Effector memory CD4-positive, alpha-beta T cell (primary cell): ENCODE measurements around the gene DLX1.
"Not testable (repeated sequence)": the region's sequence is repeated elsewhere in the genome, so short reads cannot be mapped to it uniquely, and the experiment has no call there.

ENCODE experiments used
- DNase-seq, 3 donors: peaks; one replicate each; pipeline ENCODE4 v3.0.0-alpha.2; 2020
- H3K27ac ChIP-seq: 2 replicates; pipeline ENCODE4 v1.7.0; 2013; ENCODE audit warnings: mild to moderate bottlenecking, low read length, moderate library complexity; ENCODE audit not compliant: insufficient read depth, poor library complexity, severe bottlenecking
- H3K27me3 ChIP-seq: replicated peaks from 2 replicates; pipeline ENCODE4 v1.7.0; 2013; ENCODE audit warnings: mild to moderate bottlenecking, low read length; ENCODE audit not compliant: insufficient read depth, control insufficient read depth, poor library complexity, severe bottlenecking
- H3K36me3 ChIP-seq: 2 replicates; pipeline ENCODE4 v1.7.0; 2013; ENCODE audit warnings: mild to moderate bottlenecking, low read length, moderate library complexity; ENCODE audit not compliant: control insufficient read depth, insufficient read depth
- H3K4me1 ChIP-seq: 2 replicates; pipeline ENCODE4 v1.7.0; 2013; ENCODE audit warnings: low read length, mild to moderate bottlenecking; ENCODE audit not compliant: control insufficient read depth, insufficient read depth, poor library complexity, severe bottlenecking
- H3K4me3 ChIP-seq: 2 replicates; pipeline ENCODE4 v1.7.0; 2013; ENCODE audit warnings: low read length, low read depth, mild to moderate bottlenecking; ENCODE audit not compliant: insufficient read depth, poor library complexity, severe bottlenecking
- H3K9me3 ChIP-seq: 2 replicates; pipeline ENCODE4 v1.7.0; 2013; ENCODE audit warnings: mild to moderate bottlenecking, low read length, moderate library complexity; ENCODE audit not compliant: control insufficient read depth

DLX1 gene

GRCh38 chr2:172105471-172106107, 20.3 kb downstream of the DLX1 start:
- H3K36me3 ChIP-seq: no peaks in the 10 kb centered on the region
- peaks cover 53% of the 10 kb centered on the region for H3K4me1 ChIP-seq
- H3K27ac ChIP-seq: no peak overlapping the region
- no peak overlapping the region for H3K4me3 ChIP-seq
- DNase-seq: no peak
- H3K27me3 ChIP-seq: peaks cover 77% of the 10 kb centered on the region
- H3K9me3 ChIP-seq: no peaks in the 10 kb centered on the region

- no peaks in the 10 kb centered on the region for H3K36me3 ChIP-seq
- no peak for DNase-seq
- H3K9me3 ChIP-seq: no peaks in the 10 kb centered on the region
- H3K27ac ChIP-seq: no peak overlapping the region
- H3K4me1 ChIP-seq: peaks cover 45% of the 10 kb centered on the region
- peaks cover 69% of the 10 kb centered on the region for H3K27me3 ChIP-seq
- H3K4me3 ChIP-seq: no peak overlapping the region
Observed at GRCh38 chr2:172106108-172106961, 21.0 kb downstream of the DLX1 start.

GRCh38 chr2:172107690-172108586, 22.6 kb downstream of the DLX1 start:
- Histone ChIP-seq H3K27me3 (peaks cover 54% of the 10 kb centered on the region), H3K4me1 (peaks cover 29% of the 10 kb centered on the region), H3K27ac (no peak overlapping the region), H3K4me3 (no peak overlapping the region), H3K9me3 (no peaks in the 10 kb centered on the region), H3K36me3 (no peaks in the 10 kb centered on the region)
- DNase-seq: no peak

GRCh38 chr2:172108587-172108930, 23.3 kb downstream of the DLX1 start:
- Histone ChIP-seq H3K9me3 (no peaks in the 10 kb centered on the region), H3K27ac (no peak overlapping the region), H3K4me1 (peaks cover 23% of the 10 kb centered on the region), H3K27me3 (peaks cover 48% of the 10 kb centered on the region), H3K4me3 (no peak overlapping the region), H3K36me3 (no peaks in the 10 kb centered on the region)
- no peak for DNase-seq

GRCh38 chr2:172109256-172109987, 24.1 kb downstream of the DLX1 start:
- Histone ChIP-seq H3K9me3 (no peaks in the 10 kb centered on the region), H3K27ac (no peak overlapping the region), H3K4me3 (no peak overlapping the region), H3K27me3 (peaks cover 41% of the 10 kb centered on the region), H3K4me1 (peaks cover 19% of the 10 kb centered on the region), H3K36me3 (no peaks in the 10 kb centered on the region)
- DNase-seq: no peak

GRCh38 chr2:172109988-172110811, 24.9 kb downstream of the DLX1 start:
- DNase-seq: no peak
- Histone ChIP-seq H3K27ac (no peak overlapping the region), H3K4me3 (no peak overlapping the region), H3K9me3 (no peaks in the 10 kb centered on the region), H3K4me1 (peaks cover 19% of the 10 kb centered on the region), H3K27me3 (peaks cover 34% of the 10 kb centered on the region), H3K36me3 (no peaks in the 10 kb centered on the region)

- peaks cover 1% of the 10 kb centered on the region for H3K27me3 ChIP-seq
Observed at GRCh38 chr2:172113617-172114016, 28.3 kb downstream of the DLX1 start.

GRCh38 chr2:172114176-172114575, 28.9 kb downstream of the DLX1 start:
- DNase-seq, H3K27ac ChIP-seq, H3K4me3 ChIP-seq, H3K36me3 ChIP-seq, H3K27me3 ChIP-seq, H3K4me1 ChIP-seq, H3K9me3 ChIP-seq: not testable (repeated sequence)

More at GRCh38 chr2:172113617-172114016, 28.3 kb downstream of the DLX1 start:
- DNase-seq: no peak
- Histone ChIP-seq H3K9me3 (no peaks in the 10 kb centered on the region), H3K4me3 (no peak overlapping the region), H3K27ac (no peak overlapping the region), H3K4me1 (no peaks in the 10 kb centered on the region), H3K36me3 (no peaks in the 10 kb centered on the region)

GRCh38 chr2:172114579-172114978, 29.3 kb downstream of the DLX1 start:
- no peak overlapping the region for H3K27ac ChIP-seq
- H3K9me3 ChIP-seq: no peaks in the 10 kb centered on the region
- H3K4me3 ChIP-seq: no peak overlapping the region
- H3K36me3 ChIP-seq: no peaks in the 10 kb centered on the region
- H3K27me3 ChIP-seq: no peaks in the 10 kb centered on the region
- DNase-seq: no peak
- H3K4me1 ChIP-seq: no peaks in the 10 kb centered on the region
